Colonic mucosa (tissue), 4 donors: ENCODE data around the gene PNPLA2. TPM values are rescaled to one million over a fixed set of nuclear protein-coding genes. Genes with fewer than 3 reads are reported as not detected.

Experiments used
- DNase-seq: peaks from one replicate; pipeline ENCODE4 v3.0.0-alpha.2; 2020
- H3K27ac ChIP-seq: fragments of 200-600 bp; one replicate; pipeline ENCODE4 v1.8.0; 2021
- H3K27me3 ChIP-seq: fragments of 200-600 bp; one replicate; pipeline ENCODE4 v1.8.0; 2021
- H3K36me3 ChIP-seq: fragments of 200-600 bp; one replicate; pipeline ENCODE4 v1.8.0; 2021
- H3K4me1 ChIP-seq: fragments of 200-600 bp; one replicate; pipeline ENCODE4 v1.8.0; 2021; ENCODE audit warnings: mild to moderate bottlenecking
- H3K4me3 ChIP-seq: fragments of 200-600 bp; one replicate; pipeline ENCODE4 v1.8.0; 2021
- H3K9ac ChIP-seq, 2 donors: one replicate each; pipeline ENCODE4 v1.7.0; 2013; ENCODE audit warnings: control low read depth in 2 of 2, low read depth in 2 of 2, low read length in 2 of 2
- H3K9me3 ChIP-seq: fragments of 200-600 bp; one replicate; pipeline ENCODE4 v1.8.0; 2021
- intact Hi-C: fragments of 100-400 bp; cut with DNase I; formaldehyde crosslinking; loops from one replicate; pipeline ENCODE4 v1.14.1; 2022
- total RNA-seq, 2 donors: library from RNA; stranded (reverse); fragmentation: NEBNext Ultra II Directional in 1 of 2; extraction: Animal tissue kit (Norgen Biotek cat#: 25700) in 1 of 2; gene quantifications; one replicate each; pipeline ENCODE4 v1.2.1, GENCODE V29; 2021
- TF ChIP-seq, protein P1 (sequence below): fragments of 200-600 bp; IDR thresholded peaks from one replicate; pipeline ENCODE4 v1.8.0; 2022; ENCODE audit warnings: antibody characterized with exemption, mild to moderate bottlenecking
- donor health status: healthy.
- donor health status: DM: no; HTN: no; CAD: no.
- donor health status: DM: no; HTN: no; CAD: no.

Gene PNPLA2
- total RNA-seq, 2 donors from 2014 or later, result 139 to 155 TPM

DNA sequence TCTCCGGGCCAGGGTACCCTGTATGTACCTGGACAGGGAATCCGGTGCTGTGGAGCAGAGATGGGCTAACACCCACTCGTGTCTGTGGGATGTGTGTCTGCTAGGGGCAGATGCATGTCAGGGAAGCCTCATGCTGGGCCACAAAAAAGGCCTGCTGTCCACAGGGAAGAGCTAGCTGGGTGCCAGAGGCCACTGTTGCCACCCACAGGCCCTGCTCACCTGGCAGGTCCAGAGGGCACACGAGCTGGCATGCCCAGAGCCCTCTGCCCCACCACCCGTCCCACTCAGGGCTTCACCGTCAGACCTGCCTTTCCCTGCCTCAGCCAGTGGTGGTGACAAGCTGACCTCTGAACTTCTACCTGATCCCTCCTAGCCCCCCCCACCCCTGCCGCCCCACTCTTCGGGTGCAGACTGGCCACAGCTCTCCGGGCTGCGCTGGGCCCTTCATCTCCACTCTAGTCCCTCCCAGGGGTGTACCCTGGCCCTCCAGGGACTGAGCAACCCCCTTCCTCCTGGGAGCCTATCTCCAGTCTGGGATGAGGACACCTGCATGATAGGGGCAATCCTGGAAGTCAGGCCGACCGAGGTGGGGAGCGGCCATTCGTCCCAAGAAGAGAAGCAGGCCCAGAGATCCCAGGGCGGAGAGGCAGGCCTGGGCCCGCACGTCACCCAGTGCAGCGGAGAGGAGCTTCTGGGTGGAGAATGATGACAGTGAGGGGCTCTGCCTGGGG is 22.0 kb upstream of the PNPLA2 start:
- TF ChIP-seq, protein P1, sequence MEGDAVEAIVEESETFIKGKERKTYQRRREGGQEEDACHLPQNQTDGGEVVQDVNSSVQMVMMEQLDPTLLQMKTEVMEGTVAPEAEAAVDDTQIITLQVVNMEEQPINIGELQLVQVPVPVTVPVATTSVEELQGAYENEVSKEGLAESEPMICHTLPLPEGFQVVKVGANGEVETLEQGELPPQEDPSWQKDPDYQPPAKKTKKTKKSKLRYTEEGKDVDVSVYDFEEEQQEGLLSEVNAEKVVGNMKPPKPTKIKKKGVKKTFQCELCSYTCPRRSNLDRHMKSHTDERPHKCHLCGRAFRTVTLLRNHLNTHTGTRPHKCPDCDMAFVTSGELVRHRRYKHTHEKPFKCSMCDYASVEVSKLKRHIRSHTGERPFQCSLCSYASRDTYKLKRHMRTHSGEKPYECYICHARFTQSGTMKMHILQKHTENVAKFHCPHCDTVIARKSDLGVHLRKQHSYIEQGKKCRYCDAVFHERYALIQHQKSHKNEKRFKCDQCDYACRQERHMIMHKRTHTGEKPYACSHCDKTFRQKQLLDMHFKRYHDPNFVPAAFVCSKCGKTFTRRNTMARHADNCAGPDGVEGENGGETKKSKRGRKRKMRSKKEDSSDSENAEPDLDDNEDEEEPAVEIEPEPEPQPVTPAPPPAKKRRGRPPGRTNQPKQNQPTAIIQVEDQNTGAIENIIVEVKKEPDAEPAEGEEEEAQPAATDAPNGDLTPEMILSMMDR, result no peak
- Histone ChIP-seq H3K4me1 (peaks cover 7% of the 10 kb centered on the region), H3K4me3 (peak overlapping the region; percentile 92), H3K36me3 (no peaks in the 10 kb centered on the region), H3K27me3 (no peaks in the 10 kb centered on the region), H3K9me3 (no peaks in the 10 kb centered on the region), H3K27ac (peak overlapping the region; percentile 80), H3K9ac (peak overlapping the region; percentile 75 to 86)
- intact Hi-C loops, result no loop called here
- peak; percentile 62 for DNase-seq

DNA sequence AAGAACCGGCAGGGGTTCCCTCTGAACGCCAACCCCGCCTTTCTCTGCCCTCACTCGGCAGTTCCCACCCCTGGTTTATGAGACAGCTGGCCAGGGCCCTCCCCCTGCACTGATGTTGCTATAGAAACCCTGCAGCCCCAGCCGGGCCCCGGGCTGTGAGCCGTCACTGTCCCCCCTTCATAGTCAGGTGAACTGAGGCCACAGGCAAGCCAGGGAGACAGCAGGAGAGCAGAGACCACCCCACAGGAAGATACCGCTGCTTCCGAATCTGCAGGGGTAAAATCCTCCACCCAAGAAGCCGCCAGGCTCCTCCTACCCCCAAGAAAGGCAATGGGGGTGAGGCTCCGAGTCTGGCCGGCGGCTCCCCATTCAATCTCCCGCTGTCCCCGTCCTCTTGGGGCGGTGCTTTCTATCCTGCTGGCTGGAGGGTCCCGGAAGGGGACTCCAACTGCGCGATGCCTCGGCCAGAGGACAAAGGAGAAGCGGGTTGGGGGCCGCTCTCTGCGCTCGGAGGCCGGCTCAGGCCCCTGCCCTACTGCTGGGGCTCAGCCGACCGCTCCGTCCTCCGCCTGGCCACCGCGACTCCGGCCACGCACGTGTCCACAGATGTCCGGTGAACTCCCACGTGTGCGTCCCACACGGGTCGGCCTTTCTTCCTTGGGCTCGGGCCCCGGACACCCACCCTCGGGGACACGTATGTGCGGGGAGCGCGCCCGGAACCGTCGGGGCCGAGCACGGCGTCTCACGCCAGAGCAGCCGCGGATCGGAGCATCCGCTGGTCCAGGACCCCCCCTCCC is 21.2 kb upstream of the PNPLA2 start:
- peak overlapping the region; percentile 80 for H3K27ac ChIP-seq
- peak overlapping the region; percentile 92 for H3K4me3 ChIP-seq
- peak; percentile 84 for DNase-seq
- no peaks in the 10 kb centered on the region for H3K27me3 ChIP-seq
- intact Hi-C loops, result no loop called here
- H3K36me3 ChIP-seq, result no peaks in the 10 kb centered on the region
- H3K9me3 ChIP-seq, result no peaks in the 10 kb centered on the region
- peaks cover 7% of the 10 kb centered on the region for H3K4me1 ChIP-seq
- TF ChIP-seq, protein P1, result no peak
- H3K9ac ChIP-seq, result peak overlapping the region; percentile 75 to 86

DNA sequence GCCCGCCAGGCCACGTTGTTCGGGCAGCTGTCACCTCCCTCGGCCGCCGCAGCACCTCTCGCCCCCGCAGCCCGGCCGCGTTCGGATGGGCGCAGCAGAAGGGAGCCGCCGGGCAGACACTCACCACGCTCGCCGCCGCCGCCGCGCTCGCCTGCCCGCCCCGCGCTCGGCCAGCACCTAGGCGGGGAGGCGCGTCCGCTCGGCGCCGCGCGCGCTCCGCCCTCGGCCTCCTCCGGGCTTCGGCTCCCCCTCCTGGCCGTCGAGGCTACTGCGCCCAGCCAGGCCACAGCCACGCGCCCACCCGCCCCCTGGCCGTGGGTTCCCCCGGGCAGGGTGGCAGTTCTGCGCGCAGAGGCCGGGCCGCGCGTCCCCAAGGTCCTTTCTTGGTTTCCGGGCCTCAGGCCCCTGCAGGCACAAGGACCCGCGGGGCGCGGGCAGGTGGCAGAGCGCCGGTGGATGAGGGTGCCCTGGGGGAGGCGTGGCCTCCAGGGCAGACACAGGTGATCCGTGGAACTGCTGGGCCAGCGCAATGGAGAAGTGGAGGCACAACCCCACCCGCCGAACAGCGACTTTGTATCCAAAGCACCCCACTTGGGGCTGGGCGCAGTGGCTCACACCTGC is 20.5 kb upstream of the PNPLA2 start, which contains the start of gene SLC25A22:
Gene SLC25A22 (minus strand): TSS at position 189 of the 621 bp plus-strand sequence. CDS start 3,275 bp downstream, outside the sequence.
- TF ChIP-seq, protein P1, result peak; percentile 66
- Histone ChIP-seq H3K4me3 (peak within 1 kb of the TSS; percentile 92), H3K9me3 (no peaks in the 10 kb centered on the region), H3K27ac (peak within 1 kb of the TSS; percentile 80), H3K4me1 (peaks cover 7% of the 10 kb centered on the region), H3K9ac (peak within 1 kb of the TSS; percentile 75 to 86), H3K27me3 (no peaks in the 10 kb centered on the region), H3K36me3 (no peaks in the 10 kb centered on the region)
- DNase-seq, result peak; percentile 83
- intact Hi-C loops, result no loop called here

DNA sequence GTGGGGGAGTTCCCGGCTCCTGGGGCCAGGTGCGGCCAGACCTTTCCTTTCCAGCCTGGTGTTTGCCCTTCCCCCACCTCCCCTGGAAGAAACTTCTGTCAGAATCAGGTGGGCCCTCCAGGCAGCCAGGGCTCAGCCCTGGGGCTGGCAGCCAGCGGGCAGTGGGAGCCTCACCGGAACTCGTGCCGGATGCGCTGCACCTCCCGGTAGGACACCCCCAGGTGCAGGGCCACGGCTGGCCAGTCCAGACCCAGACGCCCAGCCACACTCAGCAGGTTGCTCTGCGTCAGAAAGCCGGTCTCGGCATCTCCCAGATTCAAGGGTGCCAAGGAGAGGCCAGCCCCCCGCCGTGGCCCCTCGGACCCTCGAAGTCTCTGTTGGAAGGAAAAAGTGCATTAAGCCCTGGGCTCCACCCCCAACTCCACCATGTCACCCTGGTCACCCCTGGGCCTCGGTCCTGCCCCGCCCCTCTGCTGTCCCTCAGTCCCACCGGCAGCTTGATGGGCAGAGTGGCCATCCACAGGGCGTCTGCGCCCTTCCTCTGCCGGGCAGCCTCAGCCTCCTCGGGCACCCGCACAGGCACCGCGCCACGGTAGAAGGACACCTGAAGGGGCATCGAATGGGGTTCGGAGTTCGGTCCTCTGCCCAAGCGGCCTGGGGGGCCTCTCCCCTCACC is 18.9 kb upstream of the PNPLA2 start:
- intact Hi-C loops, result no loop called here
- Histone ChIP-seq H3K4me1 (peaks cover 14% of the 10 kb centered on the region), H3K4me3 (no peak overlapping the region)

More for the DNA sequence above, 18.9 kb upstream of the PNPLA2 start:
- Histone ChIP-seq H3K9me3 (no peaks in the 10 kb centered on the region), H3K27ac (no peak overlapping the region), H3K36me3 (no peaks in the 10 kb centered on the region), H3K9ac (no peak overlapping the region), H3K27me3 (no peaks in the 10 kb centered on the region)
- TF ChIP-seq, protein P1, result no peak
- no peak for DNase-seq
